ENCODE data around the gene OBSCN.
A peak's percentile ranks its signal among the peaks of the same experiment; 100 is the strongest.

Gene OBSCN

DNA sequence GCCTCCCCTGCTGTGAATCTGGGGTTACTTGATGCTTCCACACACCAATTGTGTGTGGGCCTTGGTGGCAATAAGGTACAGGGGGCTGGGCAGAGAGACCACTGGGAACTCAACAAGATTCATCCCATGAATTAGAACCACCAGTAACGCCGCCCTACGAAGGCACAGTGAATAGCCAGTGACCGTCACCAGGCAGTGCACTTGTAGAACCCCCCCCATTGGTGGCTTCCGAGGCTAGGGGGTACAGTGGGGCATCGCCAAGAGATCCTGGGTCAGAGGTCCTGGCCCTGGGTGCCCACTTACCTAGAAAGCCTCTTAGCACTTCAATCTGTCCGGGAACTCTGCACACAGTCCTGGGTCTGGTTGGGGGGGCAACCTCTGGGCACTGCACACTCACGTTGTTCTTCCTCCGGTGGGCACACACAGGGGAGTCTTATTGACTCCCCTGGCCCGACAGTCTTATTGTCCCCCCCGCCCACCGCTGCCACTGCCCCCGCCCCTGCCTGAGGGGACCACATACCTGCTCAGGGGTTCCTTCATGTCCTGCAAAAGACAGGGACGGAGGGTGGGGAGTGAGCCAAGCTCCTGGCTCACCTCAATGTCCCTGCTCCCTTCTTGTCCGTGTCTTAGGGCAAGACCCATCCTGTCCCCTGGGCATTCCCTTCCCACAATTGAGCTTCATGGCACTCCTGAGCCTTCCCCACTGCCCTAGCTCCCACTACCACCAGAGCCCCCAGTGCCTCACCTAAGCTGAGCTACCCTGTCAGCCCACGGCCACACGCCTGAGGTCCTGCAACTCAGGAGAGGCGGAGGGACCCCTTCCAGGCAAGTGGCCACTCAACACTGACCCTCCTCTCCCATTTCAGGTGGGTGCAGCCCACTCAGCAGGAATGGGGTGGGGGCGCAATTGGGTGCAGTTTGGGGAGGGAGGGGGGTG, 201.3 kb downstream of the OBSCN start:
- ATAC-seq, result no peak

DNA sequence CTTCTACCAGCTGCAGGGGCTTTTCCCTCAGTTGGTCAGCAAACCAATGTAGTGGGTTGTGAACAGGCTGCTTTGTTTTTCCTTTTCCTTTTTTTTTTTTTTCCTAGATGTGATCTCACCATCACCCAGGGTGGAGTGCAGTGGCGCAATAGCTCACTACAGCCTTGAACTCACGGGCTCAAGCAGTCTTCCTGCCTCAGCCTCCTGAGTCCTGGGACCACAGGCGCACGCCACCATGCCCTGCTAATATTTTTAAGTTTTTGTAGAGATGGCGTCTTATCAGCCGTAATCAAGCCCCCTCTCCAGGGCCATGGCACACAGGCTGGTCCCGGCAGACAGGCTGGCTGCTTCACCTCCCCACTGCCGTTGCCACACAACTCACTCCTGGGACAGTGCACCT, 202.2 kb downstream of the OBSCN start:
- no peak for ATAC-seq

DNA sequence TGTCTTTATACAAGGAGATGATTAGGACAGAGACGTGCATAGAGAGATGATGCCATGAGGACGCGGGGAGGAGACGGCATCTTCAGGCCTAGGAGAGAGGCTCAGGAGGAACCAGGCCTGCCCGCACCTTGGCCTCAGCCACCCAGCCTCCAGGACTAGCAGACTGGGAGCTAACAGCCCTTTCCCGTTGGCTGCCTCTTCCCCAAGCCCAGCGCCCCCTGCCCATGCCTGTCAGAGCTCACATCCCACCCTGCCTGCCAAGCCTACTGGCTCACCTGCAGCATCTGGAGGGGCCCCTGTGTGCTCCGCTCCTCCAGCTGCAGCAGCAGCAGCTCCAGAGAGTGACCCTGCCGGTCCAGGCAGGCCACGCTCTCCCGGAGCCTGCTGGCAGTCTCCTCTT, 202.8 kb downstream of the OBSCN start:
- ATAC-seq, result no peak

DNA sequence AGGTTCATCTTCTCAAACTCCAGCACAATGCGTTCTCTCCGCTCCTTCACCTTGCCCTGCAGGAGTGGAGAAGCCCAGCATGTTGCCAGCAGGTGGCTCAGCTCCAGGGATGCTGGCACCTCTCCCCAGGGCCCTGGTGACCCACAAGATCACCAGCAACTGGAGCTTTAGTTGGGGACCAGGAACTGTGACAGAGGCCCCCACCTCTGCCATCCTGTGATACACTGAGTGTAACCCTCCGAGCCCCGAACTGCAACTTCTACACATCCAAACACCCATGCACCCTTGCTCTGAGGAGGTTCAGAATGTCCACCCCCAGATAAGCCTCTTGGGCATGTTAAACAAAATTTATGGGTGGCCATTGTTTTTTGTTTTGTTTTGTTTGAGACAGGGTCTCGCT, 203.3 kb downstream of the OBSCN start:
- no peak for ATAC-seq

DNA sequence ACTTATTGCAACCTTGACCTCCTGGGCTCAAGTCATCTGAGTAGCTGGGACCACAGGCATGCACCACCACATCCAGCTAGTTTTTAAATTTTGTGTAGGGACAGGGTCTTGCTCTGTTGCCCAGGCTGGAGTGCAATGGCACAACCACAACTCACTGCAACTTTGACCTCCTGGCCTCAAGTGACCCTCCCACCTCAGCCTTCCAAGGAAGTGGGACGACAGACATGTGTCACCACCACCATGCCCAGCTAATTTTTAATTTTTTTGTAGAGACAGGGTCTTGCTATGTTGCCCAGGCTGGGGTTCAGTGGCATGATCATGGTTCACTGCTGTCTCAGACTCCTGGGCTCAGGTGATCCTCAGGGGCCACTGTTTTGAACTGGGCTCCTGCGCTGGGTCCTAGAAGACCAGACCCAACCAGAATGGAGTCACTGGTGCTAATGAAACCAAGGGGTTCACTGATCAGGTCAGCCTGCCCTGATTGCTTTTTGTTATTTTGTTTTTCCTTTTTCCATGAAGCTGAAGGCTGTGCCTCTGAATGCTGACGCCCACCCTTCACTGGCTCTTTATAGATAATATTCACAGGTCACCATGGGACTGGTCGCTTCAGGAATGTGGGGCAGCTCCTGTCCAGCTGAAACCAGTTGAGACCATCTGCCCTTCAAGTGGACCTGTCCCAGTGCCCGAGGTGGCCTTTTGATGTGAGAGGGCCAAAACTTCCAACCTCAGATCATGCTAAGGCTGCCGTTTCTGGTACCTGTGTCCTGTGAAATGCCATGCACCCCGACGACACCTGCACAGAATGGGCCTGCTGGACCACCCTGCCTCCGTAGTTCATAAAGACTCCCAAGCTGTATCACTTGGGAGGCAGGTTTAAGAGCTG, 203.9 kb downstream of the OBSCN start:
- no peak for ATAC-seq

DNA sequence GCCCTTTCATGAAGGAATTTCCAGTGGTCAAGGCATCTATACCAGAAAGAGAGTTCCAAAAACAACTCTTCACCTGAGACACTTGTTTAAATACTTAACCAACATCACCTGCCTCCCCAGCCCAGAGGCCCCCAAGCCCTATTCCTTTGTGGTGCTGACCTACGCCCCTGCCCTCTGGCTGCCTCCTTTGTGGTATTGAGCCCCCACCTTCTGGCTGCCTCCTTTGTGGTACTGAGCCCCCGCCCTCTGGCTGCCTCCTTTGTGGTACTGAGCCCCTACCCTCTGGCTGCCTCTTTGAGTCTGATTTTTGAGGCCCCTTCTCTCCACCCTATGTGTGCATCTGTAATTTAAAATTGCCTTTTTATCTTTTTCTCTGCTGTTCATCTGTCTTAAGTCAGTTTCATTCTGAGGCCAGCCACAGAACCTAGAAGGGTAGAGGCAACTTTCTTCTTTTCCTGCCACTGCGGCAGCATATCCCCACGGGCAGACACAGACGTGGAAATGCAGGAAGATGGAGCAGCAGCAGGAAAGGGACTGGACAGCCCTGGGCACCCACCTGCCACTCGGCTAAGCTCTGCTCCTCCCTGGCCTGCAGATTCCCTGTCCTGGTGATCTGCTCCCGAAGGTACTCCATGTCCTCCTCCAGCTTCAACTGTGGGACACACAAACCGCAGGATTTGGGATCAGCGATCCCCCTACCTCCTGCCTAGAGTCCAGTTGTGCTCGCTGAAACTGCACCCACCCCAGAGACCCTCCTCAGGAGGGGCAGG, 205.6 kb downstream of the OBSCN start:
- ATAC-seq, result no peak

DNA sequence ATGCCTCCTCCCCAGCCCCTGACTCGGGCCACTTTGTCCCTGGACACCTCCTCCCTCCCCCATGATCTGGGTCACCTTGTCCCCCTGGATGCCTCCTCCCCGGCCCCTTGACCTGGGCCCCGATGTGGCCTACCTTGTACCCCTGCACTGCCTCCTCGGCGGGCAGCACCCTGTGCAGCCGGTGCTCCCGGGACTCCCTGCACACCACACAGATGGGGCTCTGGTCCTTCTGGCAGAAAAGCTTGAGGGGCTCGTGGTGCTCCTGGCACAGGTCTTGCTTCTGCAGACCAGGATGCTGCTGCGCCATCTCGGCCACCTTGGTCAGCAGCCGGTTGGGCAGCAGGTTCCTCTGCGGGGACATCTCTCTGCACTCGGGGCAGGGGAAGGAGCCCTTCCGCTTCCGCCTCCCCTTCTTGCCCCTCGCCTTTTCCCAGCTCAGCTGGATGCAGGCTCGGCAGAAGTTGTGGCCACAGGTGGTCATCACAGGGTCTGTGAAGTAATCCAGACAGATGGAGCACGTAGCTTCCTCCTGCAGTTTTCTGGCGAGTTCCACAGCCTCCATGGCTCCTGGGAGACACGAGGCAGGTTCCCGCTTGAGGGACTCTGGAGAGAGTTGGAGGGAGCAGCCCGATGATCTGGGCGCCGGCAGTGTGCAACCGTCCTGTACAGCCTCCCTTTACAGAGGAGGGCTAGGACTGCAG, 206.8 kb downstream of the OBSCN start:
- no peak for ATAC-seq

DNA sequence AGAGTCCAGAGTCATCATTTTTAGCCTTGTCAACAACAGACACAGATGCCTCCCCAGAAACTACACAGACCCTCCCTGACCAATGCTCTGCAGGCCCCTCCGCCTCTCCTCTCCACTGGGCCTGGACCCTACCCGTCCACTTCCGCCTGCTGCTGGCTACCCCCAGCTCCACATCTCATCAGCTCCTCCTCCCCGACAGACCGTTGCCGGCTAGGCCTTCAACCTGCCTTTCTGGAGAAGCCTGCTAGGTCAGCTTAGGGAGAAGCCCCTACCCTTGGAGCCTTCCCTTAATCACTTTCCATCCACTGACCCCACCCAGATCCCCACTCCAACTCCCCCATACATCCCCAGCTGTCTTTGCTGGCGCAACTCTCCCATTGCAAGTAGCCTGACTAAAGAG, 207.4 kb downstream of the OBSCN start:
- ATAC-seq, result no peak

DNA sequence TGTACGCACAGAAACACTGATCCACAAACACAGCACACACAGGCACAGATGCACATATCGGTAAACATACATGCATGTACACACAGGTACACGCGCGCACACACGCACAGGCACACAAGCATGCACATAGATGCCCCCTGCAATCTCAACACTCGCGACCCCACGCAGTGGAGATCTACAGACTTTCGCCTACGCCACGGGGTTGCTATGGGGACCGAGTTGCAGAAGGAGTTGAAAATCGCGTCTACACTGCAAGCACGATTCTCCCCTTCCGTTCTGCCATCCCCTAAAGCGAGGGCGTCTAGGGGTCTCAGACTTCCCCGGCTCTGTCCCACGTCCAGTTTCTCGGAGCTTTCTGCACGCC, 208.0 kb downstream of the OBSCN start:
- ATAC-seq, result no peak

DNA sequence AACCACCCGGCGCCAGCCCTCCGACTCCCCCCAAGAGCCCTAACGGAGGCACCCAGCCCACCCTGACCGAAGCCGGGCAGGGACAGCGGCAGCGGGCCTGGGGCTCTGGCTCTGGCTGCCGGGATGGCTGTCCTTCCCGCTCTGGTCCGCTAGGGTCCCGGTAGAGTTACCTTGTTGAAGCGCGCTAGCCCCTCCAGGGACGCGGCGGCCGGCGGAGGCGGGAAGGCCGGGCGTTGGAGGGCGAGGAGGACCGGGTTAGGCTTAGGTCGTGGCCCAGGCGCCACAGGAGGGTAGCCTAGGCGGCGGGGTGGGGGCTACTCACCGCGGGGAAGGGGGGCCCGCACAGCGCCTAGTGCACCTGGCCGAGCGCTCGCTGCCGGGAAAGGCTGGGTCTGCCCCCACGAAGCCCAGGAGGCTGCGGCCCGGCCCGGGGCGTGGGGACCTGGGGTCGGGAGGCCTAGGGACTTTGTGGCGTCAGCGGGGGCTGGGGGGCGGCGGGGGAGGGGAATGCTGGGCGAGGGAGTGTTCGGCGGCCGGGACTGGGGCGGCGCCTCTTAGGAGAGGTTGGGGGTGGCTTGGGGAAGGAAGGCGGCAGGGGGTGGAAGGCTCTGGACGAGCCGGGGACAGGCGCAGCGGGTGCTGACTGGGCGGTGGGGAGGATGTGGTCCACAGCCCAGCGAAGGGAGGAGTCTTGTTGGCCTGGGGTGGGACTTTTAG, 208.5 kb downstream of the OBSCN start, which contains the start of gene TRIM17:
TSS of gene TRIM17 (minus strand) at position 645 of the 717 bp plus-strand sequence. CDS start 1,789 bp downstream, outside the sequence.
- peak; percentile 59 to 67 for ATAC-seq

DNA sequence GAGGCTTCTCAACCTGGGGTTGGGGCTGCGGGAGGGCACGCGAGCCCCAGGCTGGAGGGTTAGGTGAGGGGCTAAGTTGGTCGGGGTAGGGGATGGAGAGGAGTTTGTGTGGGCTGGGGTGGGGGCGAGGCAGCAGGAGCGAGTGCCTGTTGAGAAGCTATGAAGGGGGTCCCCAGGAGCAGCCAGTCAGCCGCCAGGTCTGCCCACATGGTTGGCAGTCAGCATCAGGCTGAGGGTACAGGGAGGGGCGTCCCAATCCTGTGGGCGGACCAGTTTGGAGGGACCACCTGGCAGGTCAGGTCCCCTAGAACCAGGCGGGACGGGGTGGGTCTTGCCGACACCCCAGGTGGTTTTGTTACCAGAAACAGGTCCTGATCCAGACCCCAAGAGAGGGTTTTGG, 209.2 kb downstream of the OBSCN start:
- no peak for ATAC-seq

DNA sequence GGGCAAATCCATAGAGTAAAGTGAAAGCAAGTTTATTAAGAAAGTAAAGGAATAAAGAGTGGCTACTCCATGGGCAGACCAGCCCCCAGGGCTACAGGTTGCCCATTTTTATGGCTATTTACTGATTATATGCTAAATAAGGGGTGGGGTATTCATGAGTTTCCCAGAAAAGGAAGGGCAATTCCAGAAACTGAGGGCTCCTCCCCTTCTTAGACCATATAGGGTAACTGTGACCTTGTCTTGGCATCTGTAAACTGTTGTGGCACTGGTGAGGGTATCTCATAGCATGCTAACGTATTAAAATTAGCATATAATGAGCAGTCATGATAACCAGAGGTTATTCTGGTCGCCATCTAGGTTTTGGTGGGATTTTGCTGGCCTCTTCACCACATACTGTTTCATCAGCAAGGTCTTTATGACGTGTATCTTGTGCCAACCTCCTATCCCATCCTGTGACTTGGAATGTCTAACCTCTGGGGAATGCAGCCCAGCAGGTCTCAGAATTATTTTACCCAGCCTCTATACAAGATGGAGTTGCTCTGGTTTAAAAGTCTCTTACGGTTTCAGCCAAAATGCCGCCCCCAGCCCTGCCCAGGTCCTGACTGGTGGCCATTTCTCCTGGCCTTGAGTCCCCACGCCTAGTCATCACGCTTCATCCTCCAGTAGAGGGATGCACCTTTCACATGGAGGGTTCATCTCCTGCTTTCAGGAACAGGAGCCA, 209.8 kb downstream of the OBSCN start:
- peak in 1 of 2 donors; percentile 27 for ATAC-seq

DNA sequence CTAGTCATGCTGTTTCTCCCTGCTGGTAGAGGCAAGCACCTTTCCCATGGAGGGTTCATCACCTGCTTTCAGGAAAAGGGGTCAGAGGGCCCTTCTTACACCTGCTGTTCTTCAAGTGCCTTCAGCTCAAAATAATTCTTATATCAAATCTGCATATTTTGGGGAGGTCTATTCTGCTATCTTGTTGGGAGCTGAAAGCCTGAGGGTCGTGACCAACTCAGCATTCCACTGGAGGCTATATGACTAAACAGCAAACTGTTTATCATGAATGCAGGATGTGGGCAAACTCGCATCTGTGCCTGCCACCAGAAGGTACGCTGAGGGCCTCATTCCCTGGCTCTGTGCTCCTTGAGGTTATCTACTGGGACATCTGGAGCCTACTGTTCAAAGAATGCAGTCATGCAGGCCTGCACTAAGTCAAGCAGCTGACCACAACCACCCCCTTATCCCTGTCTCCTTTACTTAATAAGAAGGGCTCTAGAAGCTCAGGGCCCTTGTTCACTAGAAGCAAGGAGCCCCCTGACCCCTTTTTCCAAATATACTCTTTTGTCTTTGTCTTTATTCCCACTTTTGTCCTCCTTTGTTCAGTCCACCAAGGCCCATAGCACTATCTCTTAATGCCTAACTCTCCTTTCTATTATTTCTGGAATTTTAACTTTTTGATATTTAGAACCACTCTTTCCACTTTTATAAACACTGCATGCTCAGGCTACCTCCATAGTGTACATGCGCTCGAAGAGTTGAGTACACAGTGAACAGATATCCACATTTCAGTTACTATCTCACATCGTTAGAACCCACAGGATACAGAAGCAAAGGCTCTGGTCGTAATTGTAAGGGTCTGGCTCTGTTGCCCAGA, 213.4 kb downstream of the OBSCN start:
- ATAC-seq, result no peak

DNA sequence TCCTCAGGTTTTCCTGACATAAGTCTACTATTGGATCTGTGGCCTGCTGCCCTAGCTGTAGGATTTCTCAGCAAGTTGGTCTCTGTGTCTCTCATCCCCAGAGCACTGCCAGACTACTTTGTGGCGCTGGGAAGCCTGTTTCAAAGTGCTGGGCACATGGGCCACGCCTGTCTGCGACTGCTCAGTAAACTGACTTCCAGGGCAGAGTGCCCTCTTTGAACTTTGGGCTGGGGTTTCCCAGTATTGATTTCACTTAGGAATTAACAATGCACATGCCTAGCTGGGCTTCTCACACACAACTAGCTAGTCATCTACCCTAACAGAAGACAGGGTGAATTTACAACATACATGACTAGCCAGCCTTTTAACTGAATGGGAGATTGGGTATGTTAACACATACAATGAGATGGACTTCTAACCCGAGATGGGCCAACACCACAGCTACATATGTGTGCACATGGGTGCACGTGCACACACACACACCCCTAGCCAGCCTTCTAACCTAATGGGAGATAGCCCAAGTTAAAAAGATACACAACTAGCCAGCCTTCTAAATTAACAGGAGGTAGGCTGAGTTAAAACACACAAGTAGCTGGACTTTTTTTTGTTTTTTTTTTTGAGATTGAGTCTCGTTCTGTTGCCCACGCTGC, 215.7 kb downstream of the OBSCN start:
- no peak for ATAC-seq

DNA sequence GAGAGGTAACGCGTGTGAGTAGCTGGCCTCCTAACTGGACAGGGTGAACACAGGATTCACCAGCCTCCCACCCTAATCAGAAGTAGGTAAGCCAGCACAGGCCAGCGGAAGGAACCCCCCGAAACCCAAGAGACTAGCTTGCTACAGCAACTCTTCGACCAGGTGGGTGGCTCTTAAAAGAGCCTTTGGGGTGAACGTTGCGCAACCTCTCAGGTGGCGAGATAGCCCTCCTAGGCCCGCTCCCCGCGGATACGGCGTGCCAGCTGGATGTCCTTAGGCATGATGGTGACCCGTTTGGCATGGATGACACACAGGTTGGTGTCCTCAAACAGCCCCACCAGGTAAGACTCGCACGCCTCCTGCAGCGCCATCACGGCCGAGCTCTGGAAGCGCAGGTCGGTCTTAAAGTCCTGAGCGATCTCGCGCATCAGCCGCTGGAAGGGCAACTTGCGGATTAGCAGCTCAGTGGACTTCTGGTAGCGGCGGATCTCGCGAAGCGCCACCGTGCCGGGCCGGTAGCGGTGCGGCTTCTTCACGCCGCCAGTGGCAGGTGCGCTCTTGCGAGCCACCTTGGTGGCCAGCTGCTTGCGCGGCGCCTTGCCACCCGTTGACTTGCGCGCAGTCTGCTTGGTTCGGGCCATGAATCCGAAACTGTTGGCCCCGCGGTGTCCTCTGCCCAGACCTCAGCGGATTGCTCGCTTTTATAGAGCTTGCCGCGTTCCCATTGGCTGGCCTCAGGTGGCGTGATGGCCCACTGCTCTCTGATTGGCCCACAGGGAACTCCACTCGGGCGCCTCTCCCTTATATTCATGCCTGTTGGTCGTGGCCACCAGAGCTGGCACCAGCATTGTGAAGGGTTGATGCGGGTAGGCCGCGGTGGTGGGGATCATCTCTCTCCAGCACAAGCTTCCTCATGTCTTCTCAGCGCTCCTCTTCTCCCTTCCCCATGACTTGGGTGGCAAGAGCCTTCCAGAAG, 217.1 kb downstream of the OBSCN start:
- ATAC-seq, result no peak

DNA sequence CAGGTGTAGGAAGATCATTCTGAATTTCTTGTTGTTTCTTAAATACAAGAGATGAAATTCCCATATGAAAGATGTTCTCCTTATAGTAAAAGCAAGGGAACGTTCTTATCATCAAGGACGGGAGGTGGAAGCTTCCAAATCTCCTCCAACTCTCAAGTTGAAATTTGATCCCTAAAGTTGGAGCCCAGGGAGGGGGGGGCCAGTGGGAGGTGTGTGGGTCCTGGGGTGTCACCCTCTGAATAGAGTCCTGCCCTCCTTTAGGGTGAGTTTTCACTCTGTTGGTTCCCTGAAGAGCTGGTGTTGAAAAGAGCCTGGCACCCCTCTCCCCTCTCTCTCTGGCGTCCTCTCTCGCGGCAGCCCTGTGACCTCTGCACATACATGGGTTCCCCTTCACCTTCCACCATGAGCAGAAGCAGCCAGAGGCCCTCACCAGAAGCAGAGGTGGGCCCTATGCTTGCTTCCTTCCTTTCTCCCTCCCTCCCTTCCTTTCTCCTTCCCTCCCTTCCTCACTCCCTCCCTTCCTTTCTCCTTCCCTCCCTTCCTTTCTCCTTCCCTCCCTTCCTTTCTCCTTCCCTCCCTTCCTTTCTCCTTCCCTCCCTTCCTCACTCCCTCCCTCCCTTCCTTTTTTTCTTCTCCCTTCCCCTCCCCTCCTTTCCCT, 218.8 kb downstream of the OBSCN start:
- no peak for ATAC-seq

DNA sequence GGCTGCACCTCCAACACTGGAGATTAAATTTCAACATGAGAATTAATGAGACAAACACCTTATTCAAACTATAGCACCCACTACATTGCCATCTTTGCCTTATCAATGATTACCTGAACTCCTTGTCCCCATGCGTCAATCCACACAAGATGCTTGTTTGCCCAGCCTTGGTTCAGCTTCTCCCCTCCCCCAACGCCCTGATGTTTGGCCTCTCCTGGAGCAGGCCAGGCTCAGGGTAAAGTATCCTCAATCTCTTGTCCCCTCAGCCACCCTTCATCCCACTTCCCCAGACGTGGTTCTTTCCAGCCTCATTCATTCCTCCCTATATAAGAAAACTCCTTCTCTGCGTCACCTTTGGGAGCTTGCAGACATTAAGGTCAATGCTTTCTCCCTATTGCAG, 220.6 kb downstream of the OBSCN start:
- ATAC-seq, result no peak
